HepG2 (cell line): ENCODE measurements around the gene SPTSSB. TPM values are rescaled to one million over a fixed set of nuclear protein-coding genes. Genes with fewer than 3 reads are reported as not detected.
A peak's percentile ranks its signal among the peaks of the same experiment; 100 is the strongest.

Experiments used
- ATM ChIP-seq: fragments of 450-650 bp; IDR thresholded peaks from 2 replicates; pipeline ENCODE4 v1.7.1; 2017; ENCODE audit warnings: mild to moderate bottlenecking, borderline replicate concordance
- CHD4 ChIP-seq: fragments of 200-600 bp; sonication (generic); IDR thresholded peaks from 2 replicates; pipeline ENCODE4 v1.7.0; 2017; ENCODE audit warnings: mild to moderate bottlenecking, low read length, borderline replicate concordance
- HNRNPUL1 ChIP-seq: fragments of 200-400 bp; formaldehyde crosslinking; IDR thresholded peaks from 2 replicates; pipeline ENCODE4 v1.6.1; 2017; ENCODE audit warnings: low read depth, mild to moderate bottlenecking, low read length, moderate library complexity
- MIXL1 ChIP-seq: IDR thresholded peaks from 2 replicates; pipeline ENCODE4 v1.6.1; 2016
- TAF15 ChIP-seq: fragments of 200-400 bp; formaldehyde crosslinking; IDR thresholded peaks from one replicate; pipeline ENCODE4 v1.6.1; 2018; ENCODE audit warnings: mild to moderate bottlenecking, low read depth, low read length; ENCODE audit not compliant: poor library complexity, severe bottlenecking
- TGIF2 ChIP-seq: IDR thresholded peaks from 2 replicates; pipeline ENCODE4 v1.6.1; 2016; ENCODE audit warnings: control low read depth, missing compliant biosample characterization
- ZBTB21 ChIP-seq: sonication (generic); formaldehyde crosslinking; IDR thresholded peaks from 2 replicates; pipeline ENCODE4 v1.4.0; 2020; ENCODE audit warnings: missing genetic modification reagents
- ZNF430 ChIP-seq: sonication (generic); formaldehyde crosslinking; IDR thresholded peaks from 2 replicates; pipeline ENCODE4 v1.9.0; 2021; ENCODE audit warnings: mild to moderate bottlenecking, missing genetic modification reagents
- ZNF484 ChIP-seq: sonication (generic); formaldehyde crosslinking; IDR thresholded peaks from 2 replicates; pipeline ENCODE4 v1.5.1; 2020; ENCODE audit warnings: mild to moderate bottlenecking, low read depth, missing genetic modification reagents, borderline replicate concordance
- ZNF556 ChIP-seq: sonication (generic); formaldehyde crosslinking; IDR thresholded peaks from 2 replicates; pipeline ENCODE4 v1.4.0; 2020; ENCODE audit warnings: mild to moderate bottlenecking, missing genetic modification reagents, borderline replicate concordance
- ZSCAN30 ChIP-seq: sonication (generic); formaldehyde crosslinking; IDR thresholded peaks from 2 replicates; pipeline ENCODE4 v1.5.0; 2020; ENCODE audit warnings: mild to moderate bottlenecking, missing genetic modification reagents
- polyA plus RNA-seq, 8 experiments: library from polyadenylated mRNA; depleted of rRNA in 3 of 8; stranded (reverse) in 7 of 8; unstranded in 1 of 8; fragments of >200 nt; fragmentation: Illumina TruSeq in 4 of 8; extraction: Trizol in 4 of 8; gene quantifications; 2 replicates each; pipeline versions ENCODE4 v1.2.1 to v1.2.3, GENCODE V29; 2011 to 2016; ENCODE audit warnings: low read depth in 4 of 8, missing spikeins in 1 of 8, mixed read lengths in 1 of 8; ENCODE audit not compliant: insufficient read depth in 1 of 8
- total RNA-seq, 5 experiments: library from RNA; depleted of rRNA; stranded (reverse); fragments of >200 nt; fragmentation: Illumina TruSeq; extraction: Trizol; gene quantifications; 2 replicates each; pipeline ENCODE4 v1.2.3, GENCODE V29; 2016; ENCODE audit warnings: low read depth in 1 of 5
- TF ChIP-seq, protein P1 (sequence below): sonication (generic); formaldehyde crosslinking; IDR thresholded peaks from 2 replicates; pipeline ENCODE4 v1.5.1; 2020; ENCODE audit warnings: mild to moderate bottlenecking, missing genetic modification reagents, borderline replicate concordance
- TF ChIP-seq, protein P2 (sequence below): sonication (generic); formaldehyde crosslinking; IDR thresholded peaks from 2 replicates; pipeline ENCODE4 v1.4.0; 2020; ENCODE audit warnings: missing genetic modification reagents
- TF ChIP-seq, protein P3 (sequence below), 2 experiments: fragments of 450-650 bp in 1 of 2; sonication (generic) in 1 of 2; formaldehyde crosslinking in 1 of 2; IDR thresholded peaks; 2 replicates each; pipeline versions ENCODE4 v1.6.1 to v1.8.0; 2016 to 2022; ENCODE audit warnings: antibody characterized with exemption in 1 of 2, mild to moderate bottlenecking in 1 of 2, missing genetic modification reagents in 1 of 2

Gene SPTSSB
- total and polyA plus RNA-seq, 2 of the 13 experiments (the other 11 are each of a cell fraction or from before 2014, with no cell fraction given): 0.51 to 2.4 TPM

DNA sequence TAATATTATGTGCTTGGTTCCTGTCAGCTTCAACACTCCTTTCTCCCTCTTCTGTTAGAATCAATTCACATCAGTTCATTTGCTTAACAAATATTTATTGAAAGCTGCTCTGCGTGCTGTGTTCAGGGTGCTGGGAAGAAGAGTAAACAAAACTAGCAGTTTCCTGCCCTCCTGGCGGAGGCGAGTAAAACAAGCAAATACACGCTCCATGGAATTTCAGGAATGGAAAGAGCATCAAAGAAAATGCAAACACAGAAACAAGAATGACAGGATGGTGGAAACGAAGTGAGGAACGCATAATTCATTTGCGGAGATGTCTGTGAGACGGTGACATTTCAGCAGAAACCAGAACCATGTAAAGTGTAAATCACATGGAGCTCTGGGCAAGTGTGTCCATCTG is 49.4 kb upstream of the SPTSSB start (continued):
- peak; percentile 24; the same call in 1 of the 2 replicates for TF ChIP-seq TGIF2 (CRISPR knock-in tag)
- no peak for TF ChIP-seq ZNF556 (CRISPR knock-in tag)
- 0 out of 2 replicates have a peak, but pooled peaks have one; percentile 49 for TF ChIP-seq ZNF430 (CRISPR knock-in tag)
- no peak for TF ChIP-seq CHD4
- TF ChIP-seq, protein P1, sequence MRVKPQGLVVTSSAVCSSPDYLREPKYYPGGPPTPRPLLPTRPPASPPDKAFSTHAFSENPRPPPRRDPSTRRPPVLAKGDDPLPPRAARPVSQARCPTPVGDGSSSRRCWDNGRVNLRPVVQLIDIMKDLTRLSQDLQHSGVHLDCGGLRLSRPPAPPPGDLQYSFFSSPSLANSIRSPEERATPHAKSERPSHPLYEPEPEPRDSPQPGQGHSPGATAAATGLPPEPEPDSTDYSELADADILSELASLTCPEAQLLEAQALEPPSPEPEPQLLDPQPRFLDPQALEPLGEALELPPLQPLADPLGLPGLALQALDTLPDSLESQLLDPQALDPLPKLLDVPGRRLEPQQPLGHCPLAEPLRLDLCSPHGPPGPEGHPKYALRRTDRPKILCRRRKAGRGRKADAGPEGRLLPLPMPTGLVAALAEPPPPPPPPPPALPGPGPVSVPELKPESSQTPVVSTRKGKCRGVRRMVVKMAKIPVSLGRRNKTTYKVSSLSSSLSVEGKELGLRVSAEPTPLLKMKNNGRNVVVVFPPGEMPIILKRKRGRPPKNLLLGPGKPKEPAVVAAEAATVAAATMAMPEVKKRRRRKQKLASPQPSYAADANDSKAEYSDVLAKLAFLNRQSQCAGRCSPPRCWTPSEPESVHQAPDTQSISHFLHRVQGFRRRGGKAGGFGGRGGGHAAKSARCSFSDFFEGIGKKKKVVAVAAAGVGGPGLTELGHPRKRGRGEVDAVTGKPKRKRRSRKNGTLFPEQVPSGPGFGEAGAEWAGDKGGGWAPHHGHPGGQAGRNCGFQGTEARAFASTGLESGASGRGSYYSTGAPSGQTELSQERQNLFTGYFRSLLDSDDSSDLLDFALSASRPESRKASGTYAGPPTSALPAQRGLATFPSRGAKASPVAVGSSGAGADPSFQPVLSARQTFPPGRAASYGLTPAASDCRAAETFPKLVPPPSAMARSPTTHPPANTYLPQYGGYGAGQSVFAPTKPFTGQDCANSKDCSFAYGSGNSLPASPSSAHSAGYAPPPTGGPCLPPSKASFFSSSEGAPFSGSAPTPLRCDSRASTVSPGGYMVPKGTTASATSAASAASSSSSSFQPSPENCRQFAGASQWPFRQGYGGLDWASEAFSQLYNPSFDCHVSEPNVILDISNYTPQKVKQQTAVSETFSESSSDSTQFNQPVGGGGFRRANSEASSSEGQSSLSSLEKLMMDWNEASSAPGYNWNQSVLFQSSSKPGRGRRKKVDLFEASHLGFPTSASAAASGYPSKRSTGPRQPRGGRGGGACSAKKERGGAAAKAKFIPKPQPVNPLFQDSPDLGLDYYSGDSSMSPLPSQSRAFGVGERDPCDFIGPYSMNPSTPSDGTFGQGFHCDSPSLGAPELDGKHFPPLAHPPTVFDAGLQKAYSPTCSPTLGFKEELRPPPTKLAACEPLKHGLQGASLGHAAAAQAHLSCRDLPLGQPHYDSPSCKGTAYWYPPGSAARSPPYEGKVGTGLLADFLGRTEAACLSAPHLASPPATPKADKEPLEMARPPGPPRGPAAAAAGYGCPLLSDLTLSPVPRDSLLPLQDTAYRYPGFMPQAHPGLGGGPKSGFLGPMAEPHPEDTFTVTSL (CRISPR knock-in tag): peak; percentile 99
- TF ChIP-seq MIXL1 (CRISPR knock-in tag): peak; percentile 96
- TF ChIP-seq ZNF484 (CRISPR knock-in tag): no peak
- TF ChIP-seq, protein P2, sequence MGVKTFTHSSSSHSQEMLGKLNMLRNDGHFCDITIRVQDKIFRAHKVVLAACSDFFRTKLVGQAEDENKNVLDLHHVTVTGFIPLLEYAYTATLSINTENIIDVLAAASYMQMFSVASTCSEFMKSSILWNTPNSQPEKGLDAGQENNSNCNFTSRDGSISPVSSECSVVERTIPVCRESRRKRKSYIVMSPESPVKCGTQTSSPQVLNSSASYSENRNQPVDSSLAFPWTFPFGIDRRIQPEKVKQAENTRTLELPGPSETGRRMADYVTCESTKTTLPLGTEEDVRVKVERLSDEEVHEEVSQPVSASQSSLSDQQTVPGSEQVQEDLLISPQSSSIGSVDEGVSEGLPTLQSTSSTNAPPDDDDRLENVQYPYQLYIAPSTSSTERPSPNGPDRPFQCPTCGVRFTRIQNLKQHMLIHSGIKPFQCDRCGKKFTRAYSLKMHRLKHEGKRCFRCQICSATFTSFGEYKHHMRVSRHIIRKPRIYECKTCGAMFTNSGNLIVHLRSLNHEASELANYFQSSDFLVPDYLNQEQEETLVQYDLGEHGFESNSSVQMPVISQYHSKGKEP (CRISPR knock-in tag): no peak
- TF ChIP-seq, protein P3, sequence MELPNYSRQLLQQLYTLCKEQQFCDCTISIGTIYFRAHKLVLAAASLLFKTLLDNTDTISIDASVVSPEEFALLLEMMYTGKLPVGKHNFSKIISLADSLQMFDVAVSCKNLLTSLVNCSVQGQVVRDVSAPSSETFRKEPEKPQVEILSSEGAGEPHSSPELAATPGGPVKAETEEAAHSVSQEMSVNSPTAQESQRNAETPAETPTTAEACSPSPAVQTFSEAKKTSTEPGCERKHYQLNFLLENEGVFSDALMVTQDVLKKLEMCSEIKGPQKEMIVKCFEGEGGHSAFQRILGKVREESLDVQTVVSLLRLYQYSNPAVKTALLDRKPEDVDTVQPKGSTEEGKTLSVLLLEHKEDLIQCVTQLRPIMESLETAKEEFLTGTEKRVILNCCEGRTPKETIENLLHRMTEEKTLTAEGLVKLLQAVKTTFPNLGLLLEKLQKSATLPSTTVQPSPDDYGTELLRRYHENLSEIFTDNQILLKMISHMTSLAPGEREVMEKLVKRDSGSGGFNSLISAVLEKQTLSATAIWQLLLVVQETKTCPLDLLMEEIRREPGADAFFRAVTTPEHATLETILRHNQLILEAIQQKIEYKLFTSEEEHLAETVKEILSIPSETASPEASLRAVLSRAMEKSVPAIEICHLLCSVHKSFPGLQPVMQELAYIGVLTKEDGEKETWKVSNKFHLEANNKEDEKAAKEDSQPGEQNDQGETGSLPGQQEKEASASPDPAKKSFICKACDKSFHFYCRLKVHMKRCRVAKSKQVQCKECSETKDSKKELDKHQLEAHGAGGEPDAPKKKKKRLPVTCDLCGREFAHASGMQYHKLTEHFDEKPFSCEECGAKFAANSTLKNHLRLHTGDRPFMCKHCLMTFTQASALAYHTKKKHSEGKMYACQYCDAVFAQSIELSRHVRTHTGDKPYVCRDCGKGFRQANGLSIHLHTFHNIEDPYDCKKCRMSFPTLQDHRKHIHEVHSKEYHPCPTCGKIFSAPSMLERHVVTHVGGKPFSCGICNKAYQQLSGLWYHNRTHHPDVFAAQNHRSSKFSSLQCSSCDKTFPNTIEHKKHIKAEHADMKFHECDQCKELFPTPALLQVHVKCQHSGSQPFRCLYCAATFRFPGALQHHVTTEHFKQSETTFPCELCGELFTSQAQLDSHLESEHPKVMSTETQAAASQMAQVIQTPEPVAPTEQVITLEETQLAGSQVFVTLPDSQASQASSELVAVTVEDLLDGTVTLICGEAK (IDR thresholded peaks at IDR 0.05): no peak
- TF ChIP-seq, protein P3 (CRISPR knock-in tag; IDR thresholded peaks at IDR 0.05): no peak
- TF ChIP-seq ATM: no peak
- no peak for TF ChIP-seq TAF15
- no peak for TF ChIP-seq HNRNPUL1
- TF ChIP-seq ZSCAN30: no peak
- TF ChIP-seq ZBTB21 (CRISPR knock-in tag): no peak
